Osteocyte (in vitro differentiated cells): ENCODE data around the gene UGT1A9. TPM values are rescaled to one million over a fixed set of nuclear protein-coding genes. Genes with fewer than 3 reads are reported as not detected.
"Not testable (repeated sequence)": the region's sequence is repeated elsewhere in the genome, so short reads cannot be mapped to it uniquely, and the experiment has no call there.

Experiments
- DNase-seq: peaks from one replicate; pipeline ENCODE4 v3.0.0; 2021; ENCODE audit warnings: mixed read lengths; ENCODE audit not compliant: unreplicated experiment; ENCODE audit errors: extremely low spot score
- H3K27ac Mint-ChIP-seq: one replicate; pipeline ENCODE4 v1.8.0; 2021; ENCODE audit warnings: mild to moderate bottlenecking, mixed read lengths; ENCODE audit not compliant: unreplicated experiment
- H3K27me3 Mint-ChIP-seq: one replicate; pipeline ENCODE4 v1.8.0; 2021; ENCODE audit warnings: mixed read lengths; ENCODE audit not compliant: unreplicated experiment
- H3K36me3 Mint-ChIP-seq: one replicate; pipeline ENCODE4 v1.8.0; 2021; ENCODE audit warnings: mixed read lengths; ENCODE audit not compliant: unreplicated experiment
- H3K4me1 Mint-ChIP-seq: one replicate; pipeline ENCODE4 v1.8.0; 2021; ENCODE audit warnings: mixed read lengths; ENCODE audit not compliant: unreplicated experiment
- H3K4me3 Mint-ChIP-seq: one replicate; pipeline ENCODE4 v1.8.0; 2021; ENCODE audit warnings: mild to moderate bottlenecking, moderate library complexity, mixed read lengths; ENCODE audit not compliant: unreplicated experiment
- H3K9me3 Mint-ChIP-seq: one replicate; pipeline ENCODE4 v1.8.0; 2021; ENCODE audit warnings: mixed read lengths; ENCODE audit not compliant: unreplicated experiment
- CTCF ChIP-seq: fragments of 200-600 bp; sonication (generic); IDR thresholded peaks from 2 replicates; pipeline ENCODE4 v1.5.0; 2021; ENCODE audit warnings: antibody characterized with exemption, mild to moderate bottlenecking, moderate library complexity
- total RNA-seq: library from RNA; stranded (reverse); gene quantifications from 2 replicates; pipeline ENCODE4 v1.2.1, GENCODE V29; 2021

Gene UGT1A9
- total RNA-seq, 1 donor from 2014 or later = not detected

DNA sequence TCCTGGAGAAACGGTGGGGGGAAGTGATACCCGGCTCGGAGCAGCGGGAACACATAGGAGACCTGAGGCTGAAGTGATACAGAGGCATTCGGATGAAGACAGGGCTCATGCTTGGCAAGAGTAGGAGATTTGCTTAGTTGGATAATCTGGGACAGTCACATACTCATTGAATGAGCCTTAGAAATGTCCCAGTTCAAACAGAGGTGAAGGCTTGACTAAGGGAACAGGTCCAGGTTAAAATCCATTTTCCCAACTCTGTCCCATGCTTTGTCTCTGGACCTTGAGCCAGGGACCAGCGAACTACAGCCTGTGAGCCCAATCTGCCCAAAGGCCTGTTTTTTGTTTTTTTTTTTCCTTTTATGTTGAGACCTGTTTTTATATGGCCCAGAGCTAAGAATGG lies 22.3 kb downstream of the UGT1A9 start:
- no peak for TF ChIP-seq CTCF
- no peak overlapping the region for H3K4me3 Mint-ChIP-seq
- H3K4me1 Mint-ChIP-seq = no peaks in the 10 kb centered on the region
- no peak overlapping the region for H3K27ac Mint-ChIP-seq
- H3K9me3 Mint-ChIP-seq = no peaks in the 10 kb centered on the region
- no peaks in the 10 kb centered on the region for H3K36me3 Mint-ChIP-seq
- DNase-seq = no peak
- H3K27me3 Mint-ChIP-seq = peaks cover 6% of the 10 kb centered on the region

GRCh38 chr2:233698740-233699139 lies 27.0 kb downstream of the UGT1A9 start:
- peaks cover 6% of the 10 kb centered on the region for H3K27me3 Mint-ChIP-seq
- H3K27ac Mint-ChIP-seq = no peak overlapping the region

GRCh38 chr2:233699424-233700027 lies 27.8 kb downstream of the UGT1A9 start:
- no peaks in the 10 kb centered on the region for H3K4me1 Mint-ChIP-seq
- H3K27me3 Mint-ChIP-seq = peaks cover 6% of the 10 kb centered on the region
- H3K27ac Mint-ChIP-seq = no peak overlapping the region
- TF ChIP-seq CTCF = no peak
- peaks cover 4% of the 10 kb centered on the region for H3K36me3 Mint-ChIP-seq
- no peak overlapping the region for H3K4me3 Mint-ChIP-seq
- no peak for DNase-seq
- peaks cover 12% of the 10 kb centered on the region for H3K9me3 Mint-ChIP-seq

More at GRCh38 chr2:233698740-233699139, 27.0 kb downstream of the UGT1A9 start:
- H3K36me3 Mint-ChIP-seq = peaks cover 2% of the 10 kb centered on the region
- no peak for TF ChIP-seq CTCF
- peaks cover 7% of the 10 kb centered on the region for H3K9me3 Mint-ChIP-seq
- H3K4me1 Mint-ChIP-seq = no peaks in the 10 kb centered on the region
- no peak for DNase-seq
- H3K4me3 Mint-ChIP-seq = no peak overlapping the region

GRCh38 chr2:233700028-233700635 lies 28.4 kb downstream of the UGT1A9 start:
- peaks cover 4% of the 10 kb centered on the region for H3K36me3 Mint-ChIP-seq
- H3K9me3 Mint-ChIP-seq = peaks cover 12% of the 10 kb centered on the region
- H3K27ac Mint-ChIP-seq = no peak overlapping the region
- no peak for TF ChIP-seq CTCF
- H3K4me1 Mint-ChIP-seq = no peaks in the 10 kb centered on the region
- DNase-seq = no peak
- H3K27me3 Mint-ChIP-seq = peaks cover 6% of the 10 kb centered on the region
- H3K4me3 Mint-ChIP-seq = no peak overlapping the region

GRCh38 chr2:233700842-233701241 lies 29.1 kb downstream of the UGT1A9 start:
- not testable (repeated sequence) for H3K27ac Mint-ChIP-seq, H3K36me3 Mint-ChIP-seq, DNase-seq, H3K4me1 Mint-ChIP-seq, H3K27me3 Mint-ChIP-seq, H3K4me3 Mint-ChIP-seq
- peaks cover 12% of the 10 kb centered on the region for H3K9me3 Mint-ChIP-seq
